CD14-positive monocyte (primary cell): ENCODE measurements around the gene FER1L5. TPM values are rescaled to one million over a fixed set of nuclear protein-coding genes. Genes with fewer than 3 reads are reported as not detected.

Source experiments
- DNase-seq, 3 donors: peaks; one replicate each; pipeline ENCODE4 v3.0.0-alpha.2; 2011 to 2022
- H2AFZ ChIP-seq: 2 replicates; pipeline ENCODE4 v1.6.0; 2012; ENCODE audit warnings: mild to moderate bottlenecking, low read depth, low read length, inconsistent platforms; ENCODE audit not compliant: insufficient read depth, poor library complexity, severe bottlenecking
- H3K27ac ChIP-seq, 2 donors: 1 replicate in 1 of 2; 2 replicates in 1 of 2; pipeline ENCODE4 v1.5.1; 2012 to 2013; ENCODE audit warnings: low read length in 2 of 2, control low read depth in 1 of 2, inconsistent platforms in 1 of 2, low read depth in 1 of 2, mild to moderate bottlenecking in 1 of 2
- H3K27me3 ChIP-seq, 2 donors: one replicate each; pipeline versions ENCODE4 v1.6.0 to v1.6.1; 2011 to 2013; ENCODE audit warnings: low read length in 2 of 2; ENCODE audit not compliant: control insufficient read depth in 2 of 2, insufficient read depth in 2 of 2
- H3K36me3 ChIP-seq, 2 donors: replicated peaks in 1 of 2; 1 replicate in 1 of 2; 2 replicates in 1 of 2; pipeline versions ENCODE4 v1.5.1 to v1.6.1; 2012 to 2013; ENCODE audit warnings: low read length in 2 of 2, control low read depth in 1 of 2, inconsistent platforms in 1 of 2, mild to moderate bottlenecking in 1 of 2; ENCODE audit not compliant: insufficient read depth in 2 of 2, control insufficient read depth in 1 of 2
- H3K4me1 ChIP-seq, 2 donors: 1 replicate in 1 of 2; 2 replicates in 1 of 2; pipeline versions ENCODE4 v1.5.1 to v1.6.1; 2012 to 2013; ENCODE audit warnings: low read length in 2 of 2, control low read depth in 1 of 2, inconsistent platforms in 1 of 2, mild to moderate bottlenecking in 1 of 2, moderate library complexity in 1 of 2; ENCODE audit not compliant: insufficient read depth in 2 of 2, control insufficient read depth in 1 of 2
- H3K4me2 ChIP-seq: replicated peaks from 2 replicates; pipeline ENCODE3; 2012; ENCODE audit warnings: low read length, moderate library complexity, mild to moderate bottlenecking; ENCODE audit not compliant: poor library complexity, severe bottlenecking; ENCODE audit errors: extremely low read depth
- H3K4me3 ChIP-seq, 3 experiments: fragments of 200-600 bp in 1 of 3; sonication (generic) in 1 of 3; replicated peaks in 1 of 3; 1 replicate in 2 of 3; 2 replicates in 1 of 3; pipeline ENCODE4 v1.5.1; 2011 to 2013; ENCODE audit warnings: low read length in 3 of 3, mild to moderate bottlenecking in 3 of 3, control low read depth in 2 of 3, low read depth in 2 of 3, inconsistent platforms in 1 of 3, moderate library complexity in 1 of 3
- H3K79me2 ChIP-seq: 2 replicates; pipeline ENCODE4 v1.6.0; 2012; ENCODE audit warnings: mild to moderate bottlenecking, control low read depth, inconsistent platforms, low read length, moderate library complexity; ENCODE audit not compliant: insufficient read depth
- H3K9ac ChIP-seq: 2 replicates; pipeline ENCODE4 v1.6.0; 2017; ENCODE audit warnings: low read length, mild to moderate bottlenecking; ENCODE audit not compliant: insufficient read depth, poor library complexity, severe bottlenecking
- H3K9me3 ChIP-seq, 2 donors: replicated peaks in 1 of 2; 1 replicate in 1 of 2; 2 replicates in 1 of 2; pipeline versions ENCODE4 v1.5.1 to v1.6.1; 2012 to 2013; ENCODE audit warnings: low read length in 2 of 2, control low read depth in 1 of 2; ENCODE audit not compliant: control insufficient read depth in 1 of 2, insufficient read depth in 1 of 2
- H4K20me1 ChIP-seq: 2 replicates; pipeline ENCODE4 v1.6.0; 2012; ENCODE audit warnings: mild to moderate bottlenecking, low read length, control low read depth, moderate library complexity; ENCODE audit not compliant: insufficient read depth
- H3K27ac Mint-ChIP-seq, 7 donors: one replicate each; pipeline ENCODE4 v1.8.0; 2020; ENCODE audit warnings: mild to moderate bottlenecking in 7 of 7, mixed read lengths in 7 of 7, moderate library complexity in 6 of 7, inconsistent platforms in 2 of 7
- H3K27me3 Mint-ChIP-seq, 3 donors: one replicate each; pipeline ENCODE4 v1.8.0; 2021 to 2022; ENCODE audit warnings: low read depth in 3 of 3, mild to moderate bottlenecking in 3 of 3, mixed read lengths in 3 of 3, moderate library complexity in 3 of 3, inconsistent platforms in 1 of 3
- H3K36me3 Mint-ChIP-seq, 2 donors: one replicate each; pipeline ENCODE4 v1.8.0; 2020; ENCODE audit warnings: mixed read lengths in 2 of 2, inconsistent platforms in 1 of 2, mild to moderate bottlenecking in 1 of 2
- H3K4me1 Mint-ChIP-seq: one replicate; pipeline ENCODE4 v1.8.0; 2020; ENCODE audit warnings: mild to moderate bottlenecking, mixed read lengths
- H3K4me3 Mint-ChIP-seq, 2 donors: one replicate each; pipeline ENCODE4 v1.8.0; 2020; ENCODE audit warnings: mild to moderate bottlenecking in 2 of 2, mixed read lengths in 2 of 2, moderate library complexity in 1 of 2
- H3K9me3 Mint-ChIP-seq, 7 donors: one replicate each; pipeline ENCODE4 v1.8.0; 2020 to 2022; ENCODE audit warnings: mixed read lengths in 7 of 7, mild to moderate bottlenecking in 6 of 7, moderate library complexity in 6 of 7, inconsistent platforms in 2 of 7
- CTCF ChIP-seq: fragments of 200-600 bp; IDR thresholded peaks from one replicate; pipeline ENCODE4 v1.8.0; 2022; ENCODE audit warnings: antibody characterized with exemption, mild to moderate bottlenecking
- WGBS: methylation state at CpG from one replicate; pipeline ENCODE4 v1.1.5; 2013; ENCODE audit warnings: missing lambda C conversion rate; ENCODE audit not compliant: insufficient coverage; 5-methylcytosine and 5-hydroxymethylcytosine counted together
- intact Hi-C, 2 donors: fragments of 100-400 bp; cut with micrococcal nuclease; formaldehyde crosslinking; loops; one replicate each; pipeline versions ENCODE4 v1.15.0 to v1.15.1; 2023
- polyA plus RNA-seq, 3 donors: library from polyadenylated mRNA; depleted of rRNA in 1 of 3; unstranded in 2 of 3; stranded (reverse) in 1 of 3; fragments of 300-500 nt in 2 of 3; fragments of >200 nt in 1 of 3; fragmentation: Illumina TruSeq in 2 of 3; gene quantifications; 1 replicate in 2 of 3; 2 replicates in 1 of 3; pipeline ENCODE4 v1.2.3, GENCODE V29; 2012 to 2021

The FER1L5 gene
- polyA plus RNA-seq, 3 donors: not detected

- Histone ChIP-seq H3K4me3 (no peak overlapping the region), H2AFZ (no peak overlapping the region), H3K27me3 (no peaks in the 10 kb centered on the region), H3K4me1 (no peaks in the 10 kb centered on the region), H3K9ac (no peak overlapping the region), H3K27ac (no peak overlapping the region), H3K9me3 (no peaks in the 10 kb centered on the region), H4K20me1 (no peaks in the 10 kb centered on the region), H3K36me3 (peaks cover under 1 to 4% of the 10 kb centered on the region in 2 donors), H3K4me2 (no peak overlapping the region), H3K79me2 (no peaks in the 10 kb centered on the region)
- no peak overlapping the region for H3K4me3 Mint-ChIP-seq
- H3K4me1 Mint-ChIP-seq: no peaks in the 10 kb centered on the region
- peaks cover 3 to 13% of the 10 kb centered on the region in 2 donors for H3K36me3 Mint-ChIP-seq
- no peaks in the 10 kb centered on the region for H3K9me3 Mint-ChIP-seq
- WGBS: 93% methylated on average over 4 of the region's 6 CpGs
- intact Hi-C loops: no loop called here
- no peak overlapping the region for H3K27ac Mint-ChIP-seq
- no peak for DNase-seq
- H3K27me3 Mint-ChIP-seq: peaks cover 0 to 2% (median 1%) of the 10 kb centered on the region in 3 donors
- TF ChIP-seq CTCF: no peak
Measured at GRCh38 chr2:96699021-96699420, 56.5 kb downstream of the FER1L5 start.

GRCh38 chr2:96699621-96700020 is 57.1 kb downstream of the FER1L5 start:
- peaks cover 4 to 7% of the 10 kb centered on the region in 2 donors for H3K36me3 ChIP-seq
- no peak overlapping the region for H3K9ac ChIP-seq
- H3K4me1 ChIP-seq: no peaks in the 10 kb centered on the region
- Mint-ChIP-seq H3K9me3 (no peaks in the 10 kb centered on the region), H3K4me3 (no peak overlapping the region), H3K27ac (peak overlapping the region in 1 of 7 donors; percentile 29), H3K27me3 (peaks cover 0 to 2% (median 1%) of the 10 kb centered on the region in 3 donors), H3K4me1 (no peaks in the 10 kb centered on the region), H3K36me3 (peaks cover 8 to 17% of the 10 kb centered on the region in 2 donors)
- DNase-seq: no peak
- H3K4me2 ChIP-seq: no peak overlapping the region
- WGBS: 96% methylated on average over 4 of the region's 9 CpGs
- H2AFZ ChIP-seq: no peak overlapping the region
- no peaks in the 10 kb centered on the region for H3K27me3 ChIP-seq
- H3K27ac ChIP-seq: no peak overlapping the region
- H3K4me3 ChIP-seq: no peak overlapping the region
- H3K9me3 ChIP-seq: no peaks in the 10 kb centered on the region
- intact Hi-C loops: no loop called here
- TF ChIP-seq CTCF: no peak
- H3K79me2 ChIP-seq: no peaks in the 10 kb centered on the region
- H4K20me1 ChIP-seq: no peaks in the 10 kb centered on the region
